Measurements from ENCODE around the gene KSR2.
"Not testable (repeated sequence)": the region's sequence is repeated elsewhere in the genome, so short reads cannot be mapped to it uniquely, and the experiment has no call there.

The KSR2 gene

DNA sequence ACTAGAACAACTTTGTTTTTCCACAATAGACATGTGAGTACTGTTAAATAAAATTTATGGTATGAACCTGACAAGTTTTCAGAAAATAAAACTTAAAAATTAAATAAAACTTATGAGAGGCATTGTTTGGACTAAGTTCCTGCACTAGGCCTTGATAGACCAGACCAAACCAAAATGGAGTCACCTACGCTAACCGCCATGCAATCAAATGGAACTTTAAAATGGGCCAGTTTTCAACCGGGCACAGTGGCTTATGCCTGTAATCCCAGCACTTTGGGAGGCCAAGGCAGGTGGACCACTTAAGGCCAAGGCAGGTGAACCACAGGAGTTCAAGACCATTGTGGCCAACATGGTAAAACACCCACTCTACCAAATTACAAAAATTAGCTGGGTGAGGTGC lies 42.6 kb upstream of the KSR2 start:
- WGBS: 98% methylated on average over 3 of the region's 3 CpGs
- H3K4me3 ChIP-seq (ENCODE audit: insufficient read depth in 1 of 2, low read depth in 1 of 2, low read length in 2 of 2): no peak overlapping the region
- H4K8ac ChIP-seq (ENCODE audit: low read length): no peak overlapping the region
- no peak overlapping the region for H2BK12ac ChIP-seq (ENCODE audit: low read length in 2 of 2)
- H3K36me3 ChIP-seq (ENCODE audit: control insufficient read depth in 1 of 2, insufficient read depth in 2 of 2, low read depth in 1 of 2, low read length in 2 of 2): no peaks in the 10 kb centered on the region
- no peaks in the 10 kb centered on the region for H3K27me3 ChIP-seq (ENCODE audit: control insufficient read depth in 1 of 2, insufficient read depth in 1 of 2, low read length in 2 of 2)
- no peak overlapping the region for H2BK15ac ChIP-seq (ENCODE audit: low read depth, poor library complexity, severe bottlenecking)
- H3K4ac ChIP-seq (ENCODE audit: low read depth in 1 of 2, low read length in 2 of 2): no peak overlapping the region
- H2BK5ac ChIP-seq (ENCODE audit: low read depth, low read length, poor library complexity, severe bottlenecking): no peak overlapping the region
- H2BK120ac ChIP-seq (ENCODE audit: low read depth, low read length): no peak overlapping the region
- no peak overlapping the region for H3K18ac ChIP-seq (ENCODE audit: low read depth in 1 of 2, low read length in 2 of 2)
- no peak overlapping the region for H2AFZ ChIP-seq (ENCODE audit: low read depth, low read length)
- no peaks in the 10 kb centered on the region for H3K79me1 ChIP-seq (replicated peaks; ENCODE audit: low read length, poor library complexity, severe bottlenecking)
- no peak for DNase-seq
- H3K4me2 ChIP-seq (ENCODE audit: low read length, poor library complexity, severe bottlenecking): no peak overlapping the region
- no peak overlapping the region for H3K9ac ChIP-seq (ENCODE audit: low read length)
- no peak overlapping the region for H4K91ac ChIP-seq (ENCODE audit: low read length)
- H2AK5ac ChIP-seq (ENCODE audit: low read length, severe bottlenecking): no peak overlapping the region
- H3K27ac ChIP-seq (ENCODE audit: low read length, poor library complexity, severe bottlenecking): no peak overlapping the region
- no peak overlapping the region for H3K23ac ChIP-seq (ENCODE audit: low read length in 2 of 2)
- H3K14ac ChIP-seq (ENCODE audit: low read length in 2 of 2): no peak overlapping the region
- H3K9me3 ChIP-seq (ENCODE audit: control insufficient read depth, low read length): no peaks in the 10 kb centered on the region
- no peaks in the 10 kb centered on the region for H3K4me1 ChIP-seq (ENCODE audit: control insufficient read depth, insufficient read depth, low read depth, low read length)

- Histone ChIP-seq H3K9ac (ENCODE audit: low read length) (no peak overlapping the region), H3K23ac (ENCODE audit: low read length in 2 of 2) (no peak overlapping the region), H3K4ac (ENCODE audit: low read depth in 1 of 2, low read length in 2 of 2) (no peak overlapping the region), H3K27me3 (ENCODE audit: control insufficient read depth in 1 of 2, insufficient read depth in 1 of 2, low read length in 2 of 2) (no peaks in the 10 kb centered on the region), H2BK12ac (ENCODE audit: low read length in 2 of 2) (no peak overlapping the region), H4K8ac (ENCODE audit: low read length) (no peak overlapping the region), H3K27ac (ENCODE audit: low read length, poor library complexity, severe bottlenecking) (no peak overlapping the region), H2BK120ac (ENCODE audit: low read depth, low read length) (no peak overlapping the region), H3K36me3 (ENCODE audit: control insufficient read depth in 1 of 2, insufficient read depth in 2 of 2, low read depth in 1 of 2, low read length in 2 of 2) (no peaks in the 10 kb centered on the region), H3K79me1 (replicated peaks; ENCODE audit: low read length, poor library complexity, severe bottlenecking) (no peaks in the 10 kb centered on the region), H2BK5ac (ENCODE audit: low read depth, low read length, poor library complexity, severe bottlenecking) (no peak overlapping the region), H2AK5ac (ENCODE audit: low read length, severe bottlenecking) (no peak overlapping the region), H3K14ac (ENCODE audit: low read length in 2 of 2) (no peak overlapping the region), H3K9me3 (ENCODE audit: control insufficient read depth, low read length) (no peaks in the 10 kb centered on the region), H2AFZ (ENCODE audit: low read depth, low read length) (no peak overlapping the region), H2BK15ac (ENCODE audit: low read depth, poor library complexity, severe bottlenecking) (no peak overlapping the region), H3K18ac (ENCODE audit: low read depth in 1 of 2, low read length in 2 of 2) (no peak overlapping the region), H3K4me2 (ENCODE audit: low read length, poor library complexity, severe bottlenecking) (no peak overlapping the region), H4K91ac (ENCODE audit: low read length) (no peak overlapping the region), H3K4me3 (ENCODE audit: insufficient read depth in 1 of 2, low read depth in 1 of 2, low read length in 2 of 2) (no peak overlapping the region), H3K4me1 (ENCODE audit: control insufficient read depth, insufficient read depth, low read depth, low read length) (no peaks in the 10 kb centered on the region)
- no peak for DNase-seq
- 100% methylated on average over 3 of the region's 3 CpGs for WGBS
Measured at GRCh38 chr12:118010903-118011302, 42.1 kb upstream of the KSR2 start.

DNA sequence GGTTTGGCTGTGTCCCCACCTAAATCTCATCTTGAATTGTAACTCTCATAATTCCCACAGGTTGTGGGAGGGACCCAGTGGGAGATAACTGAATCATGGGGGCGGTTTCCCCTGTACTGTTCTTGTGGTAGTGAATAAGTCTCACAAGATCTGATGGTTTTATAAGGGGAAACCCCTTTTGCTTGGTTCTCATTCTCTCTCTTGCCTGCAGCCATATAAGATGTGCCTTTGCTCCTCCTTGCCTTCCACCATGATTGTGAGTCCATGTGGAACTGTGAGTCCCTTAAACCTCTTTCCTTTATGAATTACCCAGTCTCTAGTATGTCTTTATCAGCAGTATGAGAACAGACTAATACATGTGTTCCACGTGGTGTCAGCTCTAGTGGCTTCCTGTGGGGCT lies 31.0 kb upstream of the KSR2 start:
- not testable (repeated sequence) for H2BK15ac ChIP-seq (ENCODE audit: low read depth, poor library complexity, severe bottlenecking); H3K14ac ChIP-seq (ENCODE audit: low read length in 2 of 2); H2BK12ac ChIP-seq (ENCODE audit: low read length in 2 of 2); DNase-seq; H3K18ac ChIP-seq (ENCODE audit: low read depth in 1 of 2, low read length in 2 of 2); H3K4me3 ChIP-seq (ENCODE audit: insufficient read depth in 1 of 2, low read depth in 1 of 2, low read length in 2 of 2); H3K4me2 ChIP-seq (ENCODE audit: low read length, poor library complexity, severe bottlenecking); H3K27me3 ChIP-seq (ENCODE audit: control insufficient read depth in 1 of 2, insufficient read depth in 1 of 2, low read length in 2 of 2); H2BK120ac ChIP-seq (ENCODE audit: low read depth, low read length); H2AFZ ChIP-seq (ENCODE audit: low read depth, low read length); H3K4me1 ChIP-seq (ENCODE audit: control insufficient read depth, insufficient read depth, low read depth, low read length); H3K27ac ChIP-seq (ENCODE audit: low read length, poor library complexity, severe bottlenecking); H2BK5ac ChIP-seq (ENCODE audit: low read depth, low read length, poor library complexity, severe bottlenecking); H3K9ac ChIP-seq (ENCODE audit: low read length); H4K8ac ChIP-seq (ENCODE audit: low read length); H3K4ac ChIP-seq (ENCODE audit: low read depth in 1 of 2, low read length in 2 of 2); H3K36me3 ChIP-seq (ENCODE audit: control insufficient read depth in 1 of 2, insufficient read depth in 2 of 2, low read depth in 1 of 2, low read length in 2 of 2); H3K23ac ChIP-seq (ENCODE audit: low read length in 2 of 2); H2AK5ac ChIP-seq (ENCODE audit: low read length, severe bottlenecking); H3K79me1 ChIP-seq (replicated peaks; ENCODE audit: low read length, poor library complexity, severe bottlenecking); H4K91ac ChIP-seq (ENCODE audit: low read length); H3K9me3 ChIP-seq (ENCODE audit: control insufficient read depth, low read length)
- WGBS: 65% methylated on average over 2 of the region's 2 CpGs

- Histone ChIP-seq H4K8ac (ENCODE audit: low read length) (no peak overlapping the region), H3K9me3 (ENCODE audit: control insufficient read depth, low read length) (peaks cover 5% of the 10 kb centered on the region), H4K91ac (ENCODE audit: low read length) (no peak overlapping the region), H3K4me2 (ENCODE audit: low read length, poor library complexity, severe bottlenecking) (no peak overlapping the region), H2BK15ac (ENCODE audit: low read depth, poor library complexity, severe bottlenecking) (no peak overlapping the region), H3K18ac (ENCODE audit: low read depth in 1 of 2, low read length in 2 of 2) (no peak overlapping the region), H2BK12ac (ENCODE audit: low read length in 2 of 2) (no peak overlapping the region), H3K9ac (ENCODE audit: low read length) (no peak overlapping the region), H3K4me3 (ENCODE audit: insufficient read depth in 1 of 2, low read depth in 1 of 2, low read length in 2 of 2) (no peak overlapping the region), H2AFZ (ENCODE audit: low read depth, low read length) (no peak overlapping the region), H3K4ac (ENCODE audit: low read depth in 1 of 2, low read length in 2 of 2) (no peak overlapping the region), H2BK5ac (ENCODE audit: low read depth, low read length, poor library complexity, severe bottlenecking) (no peak overlapping the region), H3K4me1 (ENCODE audit: control insufficient read depth, insufficient read depth, low read depth, low read length) (peaks cover 2% of the 10 kb centered on the region), H3K27me3 (ENCODE audit: control insufficient read depth in 1 of 2, insufficient read depth in 1 of 2, low read length in 2 of 2) (no peaks in the 10 kb centered on the region), H3K36me3 (ENCODE audit: control insufficient read depth in 1 of 2, insufficient read depth in 2 of 2, low read depth in 1 of 2, low read length in 2 of 2) (no peaks in the 10 kb centered on the region), H3K23ac (ENCODE audit: low read length in 2 of 2) (no peak overlapping the region), H2AK5ac (ENCODE audit: low read length, severe bottlenecking) (no peak overlapping the region), H3K79me1 (replicated peaks; ENCODE audit: low read length, poor library complexity, severe bottlenecking) (no peaks in the 10 kb centered on the region), H2BK120ac (ENCODE audit: low read depth, low read length) (no peak overlapping the region), H3K14ac (ENCODE audit: low read length in 2 of 2) (no peak overlapping the region), H3K27ac (ENCODE audit: low read length, poor library complexity, severe bottlenecking) (no peak overlapping the region)
- WGBS: 100% methylated on average over 2 of the region's 2 CpGs
- no peak for DNase-seq
Measured at GRCh38 chr12:117998719-117999118, 29.9 kb upstream of the KSR2 start.

Measured in mesenchymal stem cell (in vitro differentiated cells and primary cell).